GM21515 (cell line): ENCODE measurements around the gene PPARG.
"Not testable (repeated sequence)": the region's sequence is repeated elsewhere in the genome, so short reads cannot be mapped to it uniquely, and the experiment has no call there.

Experiments used
- ATAC-seq: cut with Tn5 transposase; IDR thresholded peaks from one replicate; pipeline ENCODE4 v1.9.1; 2021; ENCODE audit not compliant: unreplicated experiment

PPARG gene

DNA sequence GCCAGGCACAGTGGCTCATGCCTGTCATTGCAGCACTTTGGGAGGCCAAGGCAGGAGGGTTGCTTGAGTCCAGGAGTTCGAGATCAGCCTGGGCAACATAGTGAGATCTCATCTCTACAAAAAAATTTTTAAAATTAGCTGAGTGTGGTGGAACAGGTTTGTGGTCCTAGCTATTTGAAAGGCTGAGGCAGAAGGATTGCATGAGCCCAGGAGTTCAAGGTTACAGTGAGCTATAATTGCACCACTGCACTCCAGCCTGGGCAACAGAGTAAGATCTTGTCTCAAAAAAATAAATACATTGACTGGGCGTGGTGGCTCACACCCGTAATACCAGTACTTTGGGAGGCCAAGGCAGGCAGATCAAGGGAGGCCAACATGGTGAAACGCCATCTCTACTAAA, 168.5 kb downstream of the PPARG start:
- not testable (repeated sequence) for ATAC-seq

GRCh38 chr3:12458901-12459300, 170.0 kb downstream of the PPARG start:
- ATAC-seq, result no peak

DNA sequence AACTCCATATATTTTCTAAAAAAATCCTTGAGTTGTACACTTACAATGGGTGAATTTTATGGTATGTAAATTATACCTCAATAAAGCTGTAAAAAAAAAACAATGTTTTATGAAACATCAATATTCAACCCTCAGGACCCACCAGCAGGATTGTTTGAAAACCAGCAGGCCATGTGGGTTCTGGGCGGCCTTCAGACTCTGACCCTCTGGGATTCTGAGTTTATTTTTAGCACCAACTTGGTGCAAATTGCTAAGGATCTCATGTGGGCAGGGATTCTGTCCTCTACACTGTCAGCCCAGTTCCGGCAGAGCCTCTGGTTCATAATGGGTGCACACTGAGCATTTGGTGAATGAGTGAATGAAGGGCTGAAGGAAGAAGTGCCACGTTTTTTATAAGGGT, 171.3 kb downstream of the PPARG start:
- no peak for ATAC-seq

- no peak for ATAC-seq
Observed at GRCh38 chr3:12461097-12461649, 172.3 kb downstream of the PPARG start.

GRCh38 chr3:12462159-12462947, 173.5 kb downstream of the PPARG start:
- no peak for ATAC-seq

DNA sequence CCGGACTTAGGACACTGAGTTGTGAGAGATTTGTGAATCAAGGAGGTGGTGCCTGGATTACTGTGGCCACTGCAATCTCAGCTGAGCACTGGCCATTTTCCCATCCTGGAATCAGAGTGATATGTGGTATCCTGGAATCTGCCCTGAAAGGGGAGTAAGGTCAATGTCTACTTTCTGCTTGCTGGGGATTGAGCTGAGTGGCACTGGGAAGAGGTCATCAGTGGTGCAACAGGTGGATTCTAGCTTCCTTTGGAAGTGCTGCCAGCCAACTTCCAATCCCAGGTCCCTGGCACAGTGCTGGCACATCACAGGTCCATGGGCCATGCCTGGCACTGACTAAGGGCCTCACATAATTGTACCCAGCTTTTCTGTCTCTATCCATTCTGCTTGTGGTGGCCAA, 174.8 kb downstream of the PPARG start:
- no peak for ATAC-seq

DNA sequence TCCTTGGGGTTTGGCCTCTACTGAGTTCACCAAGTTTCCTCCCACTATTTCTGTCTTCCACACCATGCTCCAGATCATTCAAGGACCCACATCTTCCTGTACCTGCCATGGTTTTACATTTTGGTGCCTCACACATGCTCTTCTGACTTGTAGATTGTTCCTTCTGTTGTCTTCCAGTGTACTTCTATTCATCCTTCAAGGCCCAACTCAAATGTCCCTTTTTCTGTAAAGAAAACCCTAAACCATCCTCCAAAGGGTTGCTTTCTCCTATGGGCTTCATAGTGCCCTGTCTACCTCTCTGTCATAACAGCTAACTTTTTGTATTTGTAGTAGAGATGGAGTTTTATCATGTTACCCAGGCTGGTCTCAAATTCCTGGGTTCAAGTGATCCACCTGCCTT, 175.3 kb downstream of the PPARG start:
- no peak for ATAC-seq

DNA sequence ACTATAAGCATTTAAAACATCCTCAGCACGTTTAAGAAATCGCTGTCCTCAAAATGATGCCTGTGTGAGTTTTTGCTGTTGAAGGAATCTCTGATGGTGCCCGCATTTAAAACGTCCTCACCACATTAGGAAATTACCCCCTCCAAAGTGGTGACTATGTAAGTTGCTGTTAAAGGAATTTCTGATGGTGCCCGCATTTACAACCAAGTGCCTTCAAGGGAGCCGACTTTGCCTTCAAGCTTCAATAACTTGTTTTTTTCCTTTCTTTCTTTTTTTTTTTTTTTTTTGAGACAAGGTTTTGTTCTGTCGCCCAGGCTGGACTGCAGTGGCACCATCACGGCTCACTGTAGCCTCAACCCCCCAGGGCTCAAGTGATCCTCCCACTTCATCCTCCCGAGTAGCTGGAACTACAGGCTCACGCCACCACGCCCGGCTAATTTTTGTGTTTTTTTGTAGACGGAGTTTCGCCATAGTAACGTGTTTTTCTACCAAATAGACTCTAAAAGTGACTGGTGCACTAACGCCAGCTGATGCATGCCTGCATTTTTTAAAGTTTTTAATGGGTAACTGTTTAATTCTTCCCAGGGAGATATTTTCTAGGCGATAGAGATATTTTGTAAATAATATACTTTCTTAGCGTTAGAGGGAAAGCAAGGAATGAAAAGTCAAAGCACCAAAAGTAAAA, 176.4 kb downstream of the PPARG start:
- ATAC-seq, result no peak

- no peak for ATAC-seq
Observed at GRCh38 chr3:12465836-12466225, 177.0 kb downstream of the PPARG start.

DNA sequence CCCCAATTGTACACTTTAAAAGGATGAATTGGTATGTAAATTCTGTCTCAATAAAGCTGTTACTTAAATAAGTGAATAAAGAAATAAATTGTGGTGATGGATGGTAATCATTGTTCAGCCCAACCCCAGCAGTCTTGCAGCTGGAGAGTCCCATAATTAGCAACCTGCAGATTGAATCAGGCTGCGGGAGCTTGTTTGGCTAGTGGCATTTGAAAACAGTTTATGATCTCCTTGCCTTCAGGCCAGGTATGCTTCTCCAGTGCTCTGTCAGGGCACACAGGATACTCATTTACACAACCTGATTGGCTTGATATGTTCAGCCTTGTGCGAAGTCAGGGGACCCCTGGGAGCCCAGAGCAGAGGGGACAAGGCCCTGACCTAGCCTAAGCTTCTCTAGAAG, 178.9 kb downstream of the PPARG start:
- no peak for ATAC-seq

GRCh38 chr3:12468276-12468675, 179.4 kb downstream of the PPARG start:
- ATAC-seq, result no peak

DNA sequence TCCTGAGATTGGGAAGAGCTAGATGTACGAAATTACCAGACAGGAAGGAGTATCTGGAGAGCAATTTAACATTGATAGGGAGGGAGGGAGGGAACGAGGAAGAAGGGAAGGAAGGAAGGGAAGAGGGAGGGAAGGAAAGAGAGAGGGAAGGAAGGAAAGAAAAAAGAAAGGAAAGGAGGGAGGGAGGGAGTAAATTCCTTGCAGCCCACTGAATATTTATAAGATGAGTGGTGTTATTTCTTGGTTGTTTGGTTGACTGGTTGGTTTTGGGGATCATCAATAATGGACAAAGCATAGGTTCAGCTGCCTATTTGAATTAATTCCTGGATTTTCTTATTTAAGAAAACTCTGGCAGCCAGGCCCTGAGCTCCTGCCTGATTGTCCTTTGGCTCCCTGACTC, 179.9 kb downstream of the PPARG start:
- no peak for ATAC-seq

DNA sequence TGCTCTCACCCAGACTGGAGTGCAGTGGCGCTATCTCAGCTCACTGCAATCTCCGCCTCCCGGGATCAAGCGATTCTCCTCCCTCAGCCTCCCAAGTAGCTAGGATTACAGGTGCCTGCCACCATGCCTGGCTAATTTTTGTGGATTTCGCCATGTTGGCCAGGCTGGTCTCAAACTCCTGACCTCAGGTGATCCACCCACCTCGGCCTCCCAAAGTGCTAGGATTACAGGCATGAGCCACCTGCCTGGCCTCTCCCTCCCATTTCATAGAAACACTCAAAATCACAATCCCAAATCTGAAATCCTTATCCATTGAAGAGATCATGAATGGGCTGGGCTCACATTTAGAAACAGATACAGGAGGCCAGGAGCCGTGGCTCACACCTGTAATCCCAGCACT, 180.4 kb downstream of the PPARG start:
- not testable (repeated sequence) for ATAC-seq

GRCh38 chr3:12470111-12470510, 181.2 kb downstream of the PPARG start:
- ATAC-seq, result no peak

DNA sequence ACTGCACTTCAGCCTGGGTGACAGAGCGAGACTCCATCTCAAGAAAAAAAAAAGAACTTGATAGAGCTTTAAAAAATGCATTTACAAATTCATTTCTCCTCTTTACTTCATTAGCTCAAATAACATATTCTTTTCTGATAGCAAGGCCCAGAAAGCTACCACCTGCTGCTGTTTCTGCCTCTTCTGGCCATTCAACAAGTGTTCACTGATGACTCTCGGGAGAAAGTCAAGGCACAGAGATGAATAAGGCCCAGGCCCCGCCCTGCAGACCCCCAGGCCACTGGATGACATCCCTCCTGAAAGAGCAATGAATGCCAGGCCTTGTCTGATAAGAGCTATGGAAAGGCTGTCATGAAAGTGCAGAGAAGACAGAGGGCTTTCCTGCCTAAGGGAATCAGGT, 181.8 kb downstream of the PPARG start:
- ATAC-seq, result no peak

- no peak for ATAC-seq
Observed at GRCh38 chr3:12471241-12471640, 182.4 kb downstream of the PPARG start.

- ATAC-seq, result no peak
Observed at GRCh38 chr3:12472000-12472610, 183.2 kb downstream of the PPARG start.

- no peak for ATAC-seq
Observed at GRCh38 chr3:12472796-12473195, 183.9 kb downstream of the PPARG start.

DNA sequence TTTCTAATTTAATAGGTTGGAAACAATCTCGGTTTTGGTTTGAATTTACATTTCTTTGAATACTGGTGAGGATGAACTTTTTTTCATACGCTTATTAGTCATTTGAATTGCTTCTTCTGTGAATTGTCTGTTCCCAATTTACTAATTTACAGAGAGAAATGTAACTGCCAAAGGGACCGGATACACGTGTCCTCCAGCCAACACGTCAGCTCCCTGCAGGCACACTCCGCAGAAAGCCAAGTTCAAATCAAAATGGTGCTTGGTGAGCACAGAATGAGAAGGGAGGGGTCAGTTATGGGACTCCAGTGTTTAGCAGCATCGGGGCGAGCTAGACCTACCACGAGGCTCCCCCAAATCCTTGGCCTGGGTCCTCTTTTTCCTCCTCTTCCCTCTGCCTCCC, 184.6 kb downstream of the PPARG start:
- no peak for ATAC-seq

DNA sequence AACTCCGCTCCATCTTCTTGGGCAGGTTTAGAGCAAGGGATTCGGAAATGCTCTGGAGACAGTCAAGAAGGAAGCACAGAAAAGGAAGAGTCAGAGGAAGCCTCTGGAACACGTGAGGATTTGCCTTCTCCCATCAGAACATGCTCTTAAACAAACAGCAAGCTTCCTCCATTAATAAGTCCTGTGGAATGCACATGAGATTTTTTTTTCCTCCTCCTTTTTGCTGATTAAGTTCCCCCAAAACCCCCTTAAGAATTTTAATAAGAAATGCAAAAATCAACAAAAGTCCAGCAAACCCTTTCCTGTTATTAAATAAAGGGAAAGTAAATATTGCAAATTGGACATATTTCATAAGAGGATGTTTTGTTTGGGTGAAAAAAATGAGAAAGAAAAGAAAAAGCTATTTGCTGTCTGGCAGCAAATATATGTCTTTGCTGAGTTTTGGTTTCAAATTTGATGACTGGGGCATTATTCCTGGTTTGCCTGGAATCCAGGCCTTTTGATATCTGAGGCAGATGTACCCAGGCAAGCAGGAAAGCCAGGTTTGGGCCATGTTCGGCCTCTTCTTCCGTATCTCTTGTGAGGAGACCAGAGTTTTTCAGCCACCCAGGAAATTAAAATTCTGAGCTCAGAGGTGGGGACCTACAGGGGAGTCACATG, 187.5 kb downstream of the PPARG start:
- no peak for ATAC-seq

DNA sequence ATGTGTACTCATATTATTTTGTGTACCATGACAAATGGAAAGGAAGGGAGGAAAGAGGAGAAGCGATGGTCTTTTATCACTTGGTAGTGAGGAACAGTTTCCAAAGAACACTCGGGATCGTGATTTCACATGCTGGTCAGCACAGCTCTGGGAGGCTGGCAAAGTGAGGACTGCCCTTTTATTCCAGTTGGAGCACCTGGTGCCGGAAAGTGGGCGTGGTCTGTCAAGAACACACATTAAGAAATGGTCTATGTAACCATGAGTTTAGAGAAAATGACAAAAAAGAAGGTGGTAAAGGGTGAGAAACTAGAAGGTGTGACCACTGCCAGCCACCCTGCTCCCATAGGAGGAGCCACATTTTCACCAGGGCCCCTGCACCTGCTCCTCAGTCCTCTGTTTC, 188.4 kb downstream of the PPARG start:
- ATAC-seq, result no peak
